Gastroesophageal sphincter (tissue), 3 donors: ENCODE results near the gene APP.

Source experiments
- POLR2A ChIP-seq, 2 donors: fragments of 450-650 bp; IDR thresholded peaks; one replicate each; pipeline ENCODE4 v1.6.1; 2017; ENCODE audit warnings: antibody characterized with exemption in 2 of 2, mild to moderate bottlenecking in 2 of 2, moderate library complexity in 1 of 2
- POLR2AphosphoS5 ChIP-seq: sonication (generic); formaldehyde crosslinking; IDR thresholded peaks from one replicate; pipeline ENCODE4 v1.6.1; 2017; ENCODE audit warnings: antibody characterized with exemption
- TF ChIP-seq, protein P1 (sequence below), 4 experiments: fragments of 200-600 bp in 2 of 4; fragments of 450-650 bp in 2 of 4; sonication (generic) in 1 of 4; IDR thresholded peaks; one replicate each; pipeline ENCODE4 v1.5.1; 2017 to 2019; ENCODE audit warnings: antibody characterized with exemption in 4 of 4, mild to moderate bottlenecking in 2 of 4, moderate library complexity in 2 of 4

DNA sequence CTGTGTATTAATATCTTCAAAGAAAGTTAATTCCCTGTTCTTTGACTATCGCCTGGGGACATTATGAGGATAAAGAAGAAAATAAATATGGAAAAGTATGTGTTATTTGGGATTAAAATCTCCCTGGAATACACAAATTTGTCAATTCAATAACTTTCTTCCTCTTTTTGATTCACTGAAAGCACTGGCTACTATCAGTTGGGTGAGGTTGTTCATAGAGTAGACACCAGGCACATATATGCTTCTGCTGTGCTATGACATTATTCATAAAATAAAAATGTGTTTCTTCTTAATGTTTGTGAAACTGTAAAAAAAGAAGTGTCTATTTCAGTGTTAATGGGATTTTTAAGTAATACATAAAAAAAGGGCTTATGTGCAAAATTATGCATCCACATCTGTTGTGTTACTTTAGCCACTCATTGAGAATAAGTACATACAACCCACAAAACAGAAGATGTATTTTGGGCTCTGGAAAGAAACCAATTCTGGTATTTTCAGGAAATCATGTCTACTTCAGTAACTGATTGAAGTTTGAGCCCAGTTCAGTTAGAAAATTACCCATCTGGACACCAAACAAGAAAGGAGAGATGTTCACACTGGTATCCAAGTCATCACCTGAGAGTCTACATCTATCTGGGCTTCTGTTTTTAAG lies 266.4 kb downstream of the APP start:
- TF ChIP-seq POLR2AphosphoS5: no peak
- TF ChIP-seq, protein P1, sequence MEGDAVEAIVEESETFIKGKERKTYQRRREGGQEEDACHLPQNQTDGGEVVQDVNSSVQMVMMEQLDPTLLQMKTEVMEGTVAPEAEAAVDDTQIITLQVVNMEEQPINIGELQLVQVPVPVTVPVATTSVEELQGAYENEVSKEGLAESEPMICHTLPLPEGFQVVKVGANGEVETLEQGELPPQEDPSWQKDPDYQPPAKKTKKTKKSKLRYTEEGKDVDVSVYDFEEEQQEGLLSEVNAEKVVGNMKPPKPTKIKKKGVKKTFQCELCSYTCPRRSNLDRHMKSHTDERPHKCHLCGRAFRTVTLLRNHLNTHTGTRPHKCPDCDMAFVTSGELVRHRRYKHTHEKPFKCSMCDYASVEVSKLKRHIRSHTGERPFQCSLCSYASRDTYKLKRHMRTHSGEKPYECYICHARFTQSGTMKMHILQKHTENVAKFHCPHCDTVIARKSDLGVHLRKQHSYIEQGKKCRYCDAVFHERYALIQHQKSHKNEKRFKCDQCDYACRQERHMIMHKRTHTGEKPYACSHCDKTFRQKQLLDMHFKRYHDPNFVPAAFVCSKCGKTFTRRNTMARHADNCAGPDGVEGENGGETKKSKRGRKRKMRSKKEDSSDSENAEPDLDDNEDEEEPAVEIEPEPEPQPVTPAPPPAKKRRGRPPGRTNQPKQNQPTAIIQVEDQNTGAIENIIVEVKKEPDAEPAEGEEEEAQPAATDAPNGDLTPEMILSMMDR (IDR thresholded peaks at IDR 0.05): no peak
- TF ChIP-seq POLR2A (IDR thresholded peaks at IDR 0.05): no peak
